NCI-H526 (cell line): Measurements from ENCODE around the gene MTMR6.

Experiments
- DNase-seq, 2 experiments: peaks; one replicate each; lab custom pipeline; 2025; lab: John Stamatoyannopoulos, UW

Gene MTMR6

DNA sequence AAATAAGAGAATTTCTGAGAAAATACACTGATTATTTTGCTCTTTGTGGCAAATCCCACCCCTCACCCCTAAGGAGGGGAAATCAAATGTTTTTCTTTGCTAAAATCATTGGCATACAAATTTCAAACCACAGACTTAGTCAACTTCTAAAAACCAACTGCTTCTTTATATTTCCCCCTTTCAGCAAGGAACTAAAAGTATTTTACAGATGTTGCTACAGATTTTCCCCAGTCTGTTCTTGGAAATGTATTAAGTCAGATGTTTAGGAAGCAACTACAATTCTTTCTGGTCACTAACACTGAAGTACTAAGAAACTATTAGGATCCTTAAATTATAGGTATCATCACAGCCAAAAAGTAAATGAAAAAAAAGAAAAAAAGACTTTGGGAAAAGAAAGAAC, 6.9 kb downstream of the MTMR6 start:
- DNase-seq: no peak

DNA sequence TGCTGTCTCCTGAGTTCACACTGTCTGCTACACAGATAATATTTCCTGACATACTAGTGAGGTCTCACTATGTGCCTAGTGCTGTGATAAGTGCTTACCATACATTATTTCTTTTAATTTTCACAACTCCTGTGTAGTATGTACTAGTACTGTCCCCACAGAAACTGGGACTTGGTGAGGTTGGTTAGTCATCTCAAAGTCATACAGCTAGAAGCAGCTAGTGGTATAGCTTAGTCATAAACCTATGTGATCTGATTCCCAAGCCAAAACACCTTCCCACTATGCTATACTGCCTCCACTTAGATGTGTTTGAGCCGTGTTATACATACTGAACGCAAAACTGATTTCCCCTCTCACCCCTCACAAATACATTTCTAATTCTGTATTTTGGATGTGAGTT, 10.5 kb downstream of the MTMR6 start:
- no peak for DNase-seq

DNA sequence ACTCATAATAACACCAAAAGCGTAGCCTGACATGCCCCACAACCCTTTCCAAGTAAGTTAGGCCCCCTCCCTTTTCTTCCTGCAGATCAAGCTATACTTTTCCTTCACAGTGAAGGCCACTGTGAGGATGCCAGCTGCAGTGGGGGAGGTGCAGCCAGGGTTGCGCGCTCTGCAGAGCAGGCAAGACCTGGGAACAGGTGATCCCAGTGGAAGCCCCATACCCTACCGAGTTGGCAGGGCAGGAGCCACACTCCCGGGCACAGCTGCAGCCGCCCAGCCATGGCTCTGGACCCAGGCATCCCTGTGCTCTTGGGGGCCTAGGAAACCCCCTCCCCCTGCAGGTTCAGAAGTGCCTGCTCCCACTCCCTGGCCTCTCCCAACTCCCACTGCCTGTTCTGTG, 18.7 kb downstream of the MTMR6 start:
- DNase-seq: no peak

DNA sequence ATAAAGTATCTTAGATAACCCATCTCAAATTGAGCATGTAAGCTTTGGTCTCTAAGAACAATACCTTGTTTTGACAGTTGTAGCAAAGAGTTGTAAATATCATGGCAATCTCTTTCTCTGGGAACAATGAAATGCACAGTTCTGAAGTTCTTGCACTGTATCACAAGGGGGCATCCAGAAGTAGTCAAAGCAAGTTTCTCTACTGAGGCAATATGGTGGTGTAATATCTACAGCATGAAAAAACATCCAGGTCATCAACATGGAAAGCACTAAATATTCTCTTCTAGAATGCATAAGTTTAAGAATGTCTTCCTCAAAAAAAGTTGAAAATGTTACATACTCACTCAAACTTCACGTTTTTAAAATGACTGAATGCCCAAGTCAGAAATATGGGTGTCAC, 19.6 kb downstream of the MTMR6 start:
- no peak for DNase-seq

DNA sequence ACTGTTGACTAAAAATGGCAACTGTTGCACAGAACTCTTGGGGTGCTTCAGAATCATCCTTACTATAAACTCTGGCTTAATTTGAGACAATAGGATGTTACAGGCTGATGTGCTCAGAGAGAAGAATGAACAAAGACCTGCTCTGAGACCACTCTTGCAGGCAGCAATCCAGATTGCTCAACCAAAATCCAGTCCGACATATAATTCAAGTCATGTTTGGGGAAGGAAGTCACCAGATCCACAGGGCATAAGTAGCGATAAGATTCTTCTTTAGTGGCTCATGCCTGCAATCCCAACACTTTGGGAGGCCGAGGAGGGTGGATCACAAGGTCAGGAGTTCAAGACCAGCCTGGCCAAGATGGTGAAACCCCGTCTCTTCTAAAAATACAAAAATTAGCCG, 20.6 kb downstream of the MTMR6 start:
- DNase-seq: no peak

DNA sequence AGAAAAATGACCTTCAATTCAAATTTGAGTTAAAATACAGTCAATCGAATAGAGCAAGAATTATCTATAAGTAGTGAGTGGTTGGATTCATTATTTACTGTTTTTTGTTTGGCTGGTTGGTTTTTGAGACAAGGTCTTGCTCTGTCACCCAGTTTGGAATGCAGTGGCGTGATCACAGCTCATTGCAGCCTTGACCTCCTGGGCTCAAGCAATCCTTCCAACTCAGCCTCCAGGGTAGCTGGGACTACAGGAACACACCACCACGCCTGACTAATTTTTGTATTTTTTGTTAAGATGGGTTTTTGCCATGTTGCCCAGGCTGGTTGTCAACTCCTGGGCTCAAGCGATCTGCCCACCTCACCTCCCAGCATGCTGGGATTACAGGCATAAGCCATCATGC, 25.0 kb downstream of the MTMR6 start:
- DNase-seq: no peak

DNA sequence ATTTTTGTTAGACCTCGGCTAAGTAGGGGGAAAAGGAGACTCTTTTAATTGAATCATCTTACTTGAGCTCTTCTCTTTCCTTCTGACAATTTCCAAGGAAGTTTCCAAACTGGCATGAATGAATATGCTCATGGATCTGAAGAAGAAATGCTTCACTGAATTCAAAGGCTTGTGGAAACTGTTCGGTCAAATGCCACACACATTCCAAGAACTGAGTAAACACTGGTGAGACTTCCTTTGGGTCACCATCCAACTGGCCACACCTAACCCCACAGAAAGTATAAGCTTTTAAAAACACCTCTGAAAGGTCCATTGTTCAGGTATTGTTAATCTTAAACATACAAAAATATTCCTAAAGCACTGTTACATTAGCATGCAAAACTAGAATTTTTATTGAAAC, 33.6 kb downstream of the MTMR6 start:
- DNase-seq: no peak

DNA sequence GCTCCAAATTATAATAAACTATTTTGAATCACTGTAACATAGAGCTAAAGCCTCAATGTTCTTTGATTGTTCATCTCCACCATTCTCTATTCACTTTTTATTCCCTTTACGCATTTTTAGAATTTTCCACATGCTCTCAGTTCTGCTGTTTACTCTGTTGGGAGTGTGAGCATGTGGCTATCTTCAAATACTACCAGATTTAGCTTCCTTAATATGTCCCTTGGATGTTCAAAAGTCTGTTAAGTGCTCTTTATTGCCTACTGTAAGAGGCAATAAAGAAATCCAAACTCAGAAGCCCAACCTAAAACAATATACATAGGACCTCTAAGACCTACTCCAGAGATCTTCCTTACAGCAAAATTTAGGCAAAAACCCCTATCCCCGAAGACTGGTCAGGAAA, 34.5 kb downstream of the MTMR6 start:
- DNase-seq: no peak

DNA sequence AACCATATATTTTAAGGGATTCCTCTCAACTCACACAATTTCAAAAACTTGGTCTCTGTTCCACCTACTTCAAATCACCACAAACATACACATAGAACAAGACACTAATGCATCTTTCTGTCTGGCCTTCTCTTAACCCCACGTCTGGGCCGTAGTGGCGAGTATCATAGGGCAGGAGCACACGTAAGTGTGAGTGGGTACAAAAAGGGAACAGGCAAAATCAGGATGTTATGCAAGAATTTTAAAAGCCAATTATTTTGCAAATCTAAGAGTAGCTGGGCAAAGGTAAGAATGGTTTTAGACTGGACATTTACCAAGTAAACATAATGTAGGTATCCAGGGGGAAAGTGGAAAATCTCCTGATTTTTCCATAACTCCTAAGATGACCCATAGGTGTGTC, 35.1 kb downstream of the MTMR6 start:
- no peak for DNase-seq

DNA sequence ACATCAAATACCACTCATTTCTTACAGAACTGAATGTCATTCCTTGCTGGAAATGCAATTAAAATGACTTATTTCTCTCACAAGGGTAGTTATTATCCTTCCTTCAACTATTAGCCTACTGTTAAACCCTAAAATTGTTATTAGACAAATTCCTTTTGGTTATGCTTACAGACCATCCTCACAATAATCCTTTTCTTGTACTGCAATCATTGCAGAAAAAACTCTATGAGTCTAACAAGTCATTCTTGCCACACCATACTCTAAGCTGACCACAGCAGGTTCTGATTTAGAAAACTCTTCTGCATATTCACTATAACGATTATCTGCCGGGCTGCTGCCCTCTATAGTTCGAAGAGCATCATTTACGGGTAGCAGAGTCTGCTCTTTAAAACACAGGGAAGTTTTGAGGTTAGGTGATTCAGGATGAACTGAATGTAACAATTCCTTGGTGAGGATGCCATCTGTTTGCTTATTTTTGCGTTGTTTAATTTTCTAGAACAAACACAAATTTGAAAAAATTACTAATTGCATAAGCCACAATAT, 38.2 kb downstream of the MTMR6 start:
- peak; percentile 57 to 79 for DNase-seq

DNA sequence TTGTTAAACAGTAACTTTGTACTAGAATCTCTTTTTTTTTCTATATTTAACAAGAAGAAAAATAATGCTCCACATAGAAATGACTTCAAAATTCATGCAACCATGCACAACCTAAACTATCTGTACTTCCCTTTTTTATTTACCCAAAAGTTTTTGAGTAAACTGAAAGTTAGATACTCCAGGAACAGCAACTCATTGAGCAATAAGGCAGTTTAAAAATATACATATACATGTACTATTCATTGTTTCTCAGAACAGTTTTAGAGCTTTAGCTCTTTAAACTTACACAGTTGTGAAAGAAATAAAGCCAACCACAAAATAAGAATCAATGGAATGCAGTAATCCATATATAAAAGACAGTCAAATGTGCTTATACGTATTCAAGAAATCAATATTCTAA, 39.2 kb downstream of the MTMR6 start:
- DNase-seq: no peak

DNA sequence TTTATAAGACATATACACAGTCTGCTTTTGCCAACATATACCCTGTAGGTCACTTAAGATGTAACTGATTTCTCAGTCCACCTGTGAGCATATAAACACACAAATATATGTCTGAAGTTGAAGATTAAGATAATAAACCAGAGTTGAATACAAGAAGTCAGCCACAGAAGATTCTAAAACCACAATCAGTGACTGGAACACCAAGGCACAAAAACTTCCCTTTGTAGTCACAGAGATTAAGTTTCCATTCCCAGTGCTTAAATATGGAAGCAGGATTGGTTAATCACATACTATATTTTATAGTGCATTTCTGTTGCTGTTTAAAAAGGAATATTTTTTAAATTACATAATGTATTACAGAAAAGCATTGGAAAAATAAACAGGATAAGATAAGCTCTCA, 39.9 kb downstream of the MTMR6 start:
- no peak for DNase-seq

DNA sequence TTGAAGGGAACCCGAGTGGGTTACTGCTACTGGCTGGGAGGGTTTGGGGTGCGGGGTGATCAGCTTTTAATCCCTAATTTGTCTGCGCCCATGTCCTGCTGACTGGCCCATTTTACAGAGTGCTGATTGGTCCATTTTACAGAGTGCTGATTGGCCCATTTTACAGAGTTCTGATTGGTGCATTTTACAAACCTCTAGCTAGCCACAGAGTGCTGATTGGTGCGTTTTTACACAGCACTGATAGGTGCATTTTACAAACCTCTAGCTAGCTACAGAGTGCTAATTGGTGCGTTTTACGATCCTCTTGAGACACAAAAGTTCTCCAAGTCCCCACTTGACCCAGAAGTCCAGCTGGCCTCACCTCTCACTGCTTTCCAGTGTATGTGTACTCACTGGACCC, 43.2 kb downstream of the MTMR6 start:
- no peak for DNase-seq

DNA sequence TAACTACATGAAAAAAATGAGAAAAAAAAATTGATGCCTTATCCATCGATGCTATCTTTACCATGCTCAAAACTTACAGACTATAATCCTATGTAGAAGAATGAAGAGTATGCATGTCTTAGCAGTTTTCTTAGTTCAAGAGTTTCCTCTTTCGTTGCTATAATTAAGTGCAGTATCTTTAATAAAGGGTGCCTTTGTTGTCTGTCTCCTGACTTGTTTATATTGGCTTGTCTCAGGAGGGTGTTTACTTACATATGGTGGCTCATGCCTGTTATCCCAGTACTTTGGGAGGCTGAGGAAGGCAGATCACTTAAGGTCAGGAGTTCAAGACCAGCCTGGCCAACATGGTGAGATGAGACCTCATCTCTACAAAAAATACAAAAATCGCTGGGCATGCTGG, 44.3 kb downstream of the MTMR6 start:
- DNase-seq: no peak

DNA sequence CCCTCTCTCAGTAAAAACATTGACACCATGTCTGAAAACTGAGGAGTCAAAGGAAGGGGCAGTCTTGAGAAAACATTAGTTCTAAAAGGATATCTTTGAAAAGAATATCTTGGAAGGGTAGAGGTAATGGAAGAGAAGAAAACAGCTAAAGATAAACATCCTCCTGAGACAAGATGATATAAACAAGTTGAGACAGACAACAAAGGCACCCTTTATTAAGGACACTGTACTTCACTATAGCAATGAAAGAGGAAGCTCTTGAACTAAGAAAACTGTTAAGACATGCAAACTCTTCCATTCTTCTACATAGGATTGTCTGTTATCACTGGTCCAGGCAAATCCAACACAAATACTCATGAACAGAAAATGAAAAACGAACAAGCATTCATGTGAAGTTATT, 46.3 kb downstream of the MTMR6 start:
- DNase-seq: no peak

DNA sequence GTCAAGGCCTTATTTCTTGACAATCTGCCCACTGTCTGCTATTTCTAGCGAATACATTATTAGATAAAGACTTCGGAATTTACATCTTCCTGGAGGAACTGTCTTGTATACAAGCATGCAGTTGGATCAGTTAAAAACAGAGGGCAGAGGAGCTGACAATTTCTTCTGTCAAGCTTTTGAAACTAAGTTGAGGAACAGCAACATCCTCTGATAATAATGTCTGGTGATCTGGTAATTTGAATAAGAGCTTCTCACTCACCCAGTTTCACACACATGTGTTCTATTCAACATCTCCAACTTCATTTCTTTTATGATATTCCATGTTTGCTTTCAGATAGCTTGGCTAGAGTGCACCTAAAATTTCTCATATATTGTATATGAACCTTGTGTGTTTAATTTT, 50.2 kb downstream of the MTMR6 start:
- DNase-seq: no peak

DNA sequence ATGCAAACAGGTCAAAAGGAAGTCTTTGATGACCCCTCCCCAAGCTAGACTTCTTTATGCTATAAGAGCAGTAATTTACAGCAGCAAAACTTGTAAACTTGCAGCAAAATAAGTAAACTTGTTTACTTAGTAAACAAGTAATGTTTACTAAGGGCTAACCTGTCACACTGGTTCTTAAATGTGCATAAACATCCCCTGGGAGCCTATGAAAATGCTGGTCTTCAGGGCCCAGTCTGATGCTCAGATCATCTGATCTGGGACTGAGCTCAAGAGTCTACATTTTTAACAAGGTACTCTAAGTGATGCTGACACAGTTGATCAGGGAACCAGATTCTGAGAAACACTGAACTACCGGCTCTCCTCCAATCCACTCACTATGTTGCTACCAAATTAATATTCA, 53.4 kb downstream of the MTMR6 start:
- DNase-seq: no peak

DNA sequence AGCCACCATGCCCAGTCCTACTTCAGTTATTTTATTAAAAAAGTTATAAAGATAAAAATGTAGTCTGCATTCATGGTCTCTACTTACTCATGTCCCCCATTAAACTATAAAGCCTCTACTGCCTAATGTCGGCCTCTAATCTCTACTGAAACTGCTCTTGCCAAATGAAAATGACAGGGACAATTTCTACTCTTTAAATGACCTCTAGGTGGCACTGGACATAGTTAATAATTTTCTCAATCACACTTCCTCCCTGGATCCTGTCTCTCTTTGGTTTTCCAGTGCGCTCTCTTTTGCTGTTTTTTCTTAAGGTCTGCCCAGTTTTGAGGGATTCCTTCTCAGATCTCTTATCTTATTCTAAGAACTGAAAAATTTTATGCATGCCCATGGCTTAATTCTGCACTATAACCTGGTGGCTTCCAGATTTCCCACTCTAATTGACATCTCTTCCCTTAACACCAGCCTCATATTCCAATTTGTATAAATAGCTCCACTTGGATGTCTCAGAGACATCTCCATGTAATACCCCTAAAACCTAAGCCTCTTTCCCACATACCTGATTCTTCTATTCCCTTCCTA, 54.3 kb downstream of the MTMR6 start:
- peak; percentile 22 to 70 for DNase-seq

DNA sequence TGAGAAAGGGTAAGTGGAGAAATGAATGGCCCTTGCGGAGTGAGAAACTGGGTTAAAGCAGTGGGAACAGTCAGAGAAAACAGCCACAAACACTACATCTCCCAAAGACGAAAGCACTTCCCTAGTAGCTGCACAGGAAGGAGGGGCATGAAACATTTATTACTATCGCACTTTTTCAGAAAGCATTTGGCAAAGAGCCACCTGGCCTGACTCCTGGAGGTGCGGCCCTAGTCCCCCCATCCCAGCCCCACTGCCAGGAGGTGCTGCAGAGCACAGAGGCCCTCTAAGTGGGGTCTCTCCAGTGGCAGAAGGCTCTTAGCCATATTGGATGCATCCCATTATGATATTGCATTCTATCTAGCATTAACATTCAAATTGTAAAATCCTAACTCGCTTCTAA, 55.8 kb downstream of the MTMR6 start:
- no peak for DNase-seq

DNA sequence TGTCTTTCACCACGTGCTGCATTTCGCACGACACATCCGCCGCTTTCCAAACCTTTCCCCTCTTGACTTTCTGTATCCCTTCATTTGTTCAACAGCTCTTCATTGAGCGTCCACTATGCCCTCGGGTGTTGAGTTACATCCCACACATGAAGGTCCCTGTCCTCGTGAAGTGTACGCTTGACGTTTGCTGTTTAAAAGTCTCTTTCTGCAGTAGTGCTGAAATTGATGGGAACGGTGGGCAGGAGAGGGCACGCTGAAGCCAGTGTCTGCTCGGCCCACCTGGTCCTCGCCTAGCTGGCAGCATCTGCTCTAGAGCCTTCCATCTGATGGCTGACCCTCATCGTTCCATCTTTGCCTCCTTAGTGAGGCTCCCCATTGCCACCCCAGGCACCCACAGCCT, 59.6 kb downstream of the MTMR6 start:
- DNase-seq: no peak

DNA sequence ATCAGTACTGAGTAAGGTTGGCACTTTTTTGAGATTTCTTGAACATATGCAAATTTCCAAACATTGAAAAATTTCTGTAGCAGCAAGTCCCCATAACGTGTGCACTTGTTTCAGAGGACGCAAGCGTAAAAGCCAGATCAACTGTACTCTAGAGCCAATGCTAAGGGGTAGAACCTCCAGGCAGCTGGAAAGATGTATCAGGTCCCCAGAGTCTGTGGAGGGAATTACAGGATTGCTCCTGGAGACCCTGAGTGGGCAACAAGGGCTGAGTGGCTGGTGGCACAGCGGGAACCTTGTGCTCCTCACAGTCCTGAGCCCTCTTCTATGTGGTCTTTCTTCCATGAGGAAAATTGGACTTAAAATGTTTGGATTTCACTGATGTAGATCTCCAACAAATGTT, 61.3 kb downstream of the MTMR6 start:
- no peak for DNase-seq

DNA sequence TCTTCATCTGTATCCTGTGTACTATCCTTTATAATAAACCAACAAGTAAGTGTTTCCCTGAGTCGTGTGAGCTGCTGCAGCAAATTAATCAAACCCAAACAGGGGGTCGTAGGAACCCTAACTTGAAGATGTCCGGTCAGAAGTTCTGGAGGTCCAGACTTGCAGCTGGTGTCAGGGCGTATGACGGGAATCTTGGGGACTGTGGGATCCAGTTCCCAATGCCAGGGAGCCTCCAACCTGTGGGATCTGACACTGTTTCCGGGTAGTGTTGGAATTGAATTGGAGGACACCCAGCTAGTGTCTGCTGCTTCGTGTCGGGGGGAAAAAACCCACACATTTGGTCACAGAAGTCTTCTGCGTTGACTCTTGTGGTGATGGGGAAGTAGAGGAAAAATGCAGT, 63.1 kb downstream of the MTMR6 start:
- no peak for DNase-seq

DNA sequence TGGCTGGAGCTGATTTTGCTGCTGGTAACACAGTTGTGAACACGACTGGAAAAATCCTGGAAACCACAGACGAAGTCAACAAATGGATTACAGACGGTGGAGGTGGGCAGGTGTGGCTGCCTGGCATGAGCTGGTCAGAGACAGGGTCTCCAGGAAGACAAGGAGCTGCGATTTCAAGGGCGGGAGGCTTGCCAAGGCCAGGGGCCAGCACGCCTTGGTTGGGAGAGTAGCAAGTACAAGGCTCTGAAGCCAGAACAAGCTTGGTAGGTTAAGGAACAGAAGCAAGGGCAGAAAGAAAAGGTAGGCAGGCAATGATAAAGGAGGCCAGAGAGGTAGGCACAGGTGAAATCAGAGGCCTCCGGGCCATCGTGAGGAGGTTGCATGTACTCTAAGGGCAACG, 64.5 kb downstream of the MTMR6 start:
- DNase-seq: no peak

DNA sequence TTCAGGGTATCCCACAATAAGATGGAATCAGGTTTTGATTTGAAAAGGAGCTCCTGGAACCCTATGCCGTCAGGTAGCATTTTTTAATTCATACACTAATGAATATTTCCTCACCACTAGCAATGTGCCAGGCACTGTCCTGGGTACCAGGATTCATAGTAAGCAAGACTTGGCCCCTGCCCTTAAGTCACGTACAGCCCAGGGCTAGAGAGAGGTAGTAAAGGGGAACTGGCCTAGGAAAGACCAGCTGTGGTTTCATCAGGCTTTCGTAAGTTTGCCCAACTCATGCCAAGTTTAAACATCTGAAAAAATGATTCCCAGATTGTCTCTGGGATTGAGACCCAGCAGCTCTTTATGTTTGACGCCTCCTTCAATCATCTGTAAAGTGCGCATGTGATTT, 69.3 kb downstream of the MTMR6 start:
- no peak for DNase-seq
